ENCODE results near the gene ETV6.
"Not testable (repeated sequence)": the region's sequence is repeated elsewhere in the genome, so short reads cannot be mapped to it uniquely, and the experiment has no call there.

The ETV6 gene

GRCh38 chr12:11672256-11673191 lies 23.1 kb downstream of the ETV6 start:
- DNase-seq = no peak

GRCh38 chr12:11673666-11674461 lies 24.4 kb downstream of the ETV6 start:
- DNase-seq = no peak

- no peak for DNase-seq
These were observed 25.5 kb downstream of the ETV6 start for GRCh38 chr12:11674894-11675390.

- no peak for DNase-seq
These were observed 26.6 kb downstream of the ETV6 start for GRCh38 chr12:11676052-11676451.

- DNase-seq = no peak
These were observed 27.6 kb downstream of the ETV6 start for GRCh38 chr12:11677093-11677492.

- DNase-seq = no peak
These were observed 28.3 kb downstream of the ETV6 start for GRCh38 chr12:11677752-11678151.

- no peak for DNase-seq
These were observed 29.3 kb downstream of the ETV6 start for GRCh38 chr12:11678781-11679180.

GRCh38 chr12:11681207-11681606 lies 31.7 kb downstream of the ETV6 start:
- no peak for DNase-seq

- not testable (repeated sequence) for DNase-seq
These were observed 32.2 kb downstream of the ETV6 start for GRCh38 chr12:11681695-11682094.

GRCh38 chr12:11684393-11684792 lies 34.9 kb downstream of the ETV6 start:
- DNase-seq = no peak

GRCh38 chr12:11684811-11685210 lies 35.3 kb downstream of the ETV6 start:
- no peak for DNase-seq

- no peak for DNase-seq
These were observed 35.8 kb downstream of the ETV6 start for GRCh38 chr12:11685316-11685715.

GRCh38 chr12:11685716-11686115 lies 36.2 kb downstream of the ETV6 start:
- DNase-seq = no peak

- DNase-seq = no peak
These were observed 36.6 kb downstream of the ETV6 start for GRCh38 chr12:11686120-11686519.

GRCh38 chr12:11687528-11687927 lies 38.1 kb downstream of the ETV6 start:
- DNase-seq = no peak

GRCh38 chr12:11688379-11688778 lies 38.9 kb downstream of the ETV6 start:
- DNase-seq = no peak

- no peak for DNase-seq
These were observed 39.4 kb downstream of the ETV6 start for GRCh38 chr12:11688831-11689230.

- DNase-seq = no peak
These were observed 40.2 kb downstream of the ETV6 start for GRCh38 chr12:11689591-11690186.

GRCh38 chr12:11693067-11693466 lies 43.6 kb downstream of the ETV6 start:
- no peak for DNase-seq

- no peak for DNase-seq
These were observed 44.1 kb downstream of the ETV6 start for GRCh38 chr12:11693601-11694000.

- no peak for DNase-seq
These were observed 45.1 kb downstream of the ETV6 start for GRCh38 chr12:11694528-11694927.

- no peak for DNase-seq
These were observed 45.8 kb downstream of the ETV6 start for GRCh38 chr12:11695321-11695720.

- DNase-seq = no peak
These were observed 46.6 kb downstream of the ETV6 start for GRCh38 chr12:11696084-11696483.
